WERI-Rb-1 (cell line): ENCODE results near the gene SGPP2.

Experiments
- DNase-seq: peaks from one replicate; pipeline ENCODE4 v3.0.0-alpha.2; 2020
- H3K27ac ChIP-seq: fragments of 250-450 bp; sonication (Bioruptor Pico); 2 replicates; pipeline ENCODE4 v1.5.1; 2020; ENCODE audit warnings: mild to moderate bottlenecking, moderate library complexity
- H3K27me3 ChIP-seq: fragments of 250-450 bp; sonication (Bioruptor Pico); 2 replicates; pipeline ENCODE4 v1.5.1; 2021; ENCODE audit warnings: mild to moderate bottlenecking, low read depth, moderate library complexity; ENCODE audit not compliant: insufficient read depth, severe bottlenecking
- H3K36me3 ChIP-seq: fragments of 250-450 bp; sonication (Bioruptor Pico); 2 replicates; pipeline ENCODE4 v1.5.1; 2020; ENCODE audit warnings: mild to moderate bottlenecking, moderate library complexity
- H3K4me3 ChIP-seq: 2 replicates; pipeline ENCODE4 v1.5.1; 2011; ENCODE audit warnings: low read depth, mild to moderate bottlenecking, control low read depth, low read length
- H3K9me3 ChIP-seq: fragments of 250-450 bp; sonication (Bioruptor Pico); 2 replicates; pipeline ENCODE4 v1.5.1; 2021; ENCODE audit warnings: mild to moderate bottlenecking, moderate library complexity; ENCODE audit not compliant: severe bottlenecking
- TF ChIP-seq, protein P1 (sequence below): IDR thresholded peaks from 2 replicates; pipeline ENCODE4 v1.5.1; 2011; ENCODE audit warnings: low read depth, mild to moderate bottlenecking, control low read depth, inconsistent platforms, low read length

The SGPP2 gene

DNA sequence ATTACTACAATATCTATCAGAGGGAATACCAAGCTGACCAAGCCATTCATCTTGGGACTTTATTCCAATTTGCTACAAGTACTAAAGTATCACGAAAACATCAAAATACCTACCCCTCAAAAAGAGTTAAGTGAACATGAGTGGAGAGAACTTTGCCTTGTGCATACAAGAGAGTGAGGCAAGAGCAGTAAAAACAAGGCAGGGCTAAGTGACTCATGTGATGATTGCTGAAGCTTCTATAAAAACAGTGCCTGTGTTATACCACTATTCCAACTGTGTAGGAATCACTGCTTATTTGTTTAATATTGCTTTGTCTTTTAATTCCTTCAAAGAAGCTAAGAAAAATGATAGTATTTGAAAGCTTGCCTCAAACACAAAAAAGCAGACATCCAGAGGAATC is 170.3 kb downstream of the SGPP2 start:
- Histone ChIP-seq H3K36me3 (no peaks in the 10 kb centered on the region; the same call in 1 of the 2 replicates), H3K9me3 (no peaks in the 10 kb centered on the region), H3K27ac (no peak overlapping the region), H3K4me3 (no peak overlapping the region), H3K27me3 (no peaks in the 10 kb centered on the region)
- DNase-seq = no peak
- TF ChIP-seq, protein P1, sequence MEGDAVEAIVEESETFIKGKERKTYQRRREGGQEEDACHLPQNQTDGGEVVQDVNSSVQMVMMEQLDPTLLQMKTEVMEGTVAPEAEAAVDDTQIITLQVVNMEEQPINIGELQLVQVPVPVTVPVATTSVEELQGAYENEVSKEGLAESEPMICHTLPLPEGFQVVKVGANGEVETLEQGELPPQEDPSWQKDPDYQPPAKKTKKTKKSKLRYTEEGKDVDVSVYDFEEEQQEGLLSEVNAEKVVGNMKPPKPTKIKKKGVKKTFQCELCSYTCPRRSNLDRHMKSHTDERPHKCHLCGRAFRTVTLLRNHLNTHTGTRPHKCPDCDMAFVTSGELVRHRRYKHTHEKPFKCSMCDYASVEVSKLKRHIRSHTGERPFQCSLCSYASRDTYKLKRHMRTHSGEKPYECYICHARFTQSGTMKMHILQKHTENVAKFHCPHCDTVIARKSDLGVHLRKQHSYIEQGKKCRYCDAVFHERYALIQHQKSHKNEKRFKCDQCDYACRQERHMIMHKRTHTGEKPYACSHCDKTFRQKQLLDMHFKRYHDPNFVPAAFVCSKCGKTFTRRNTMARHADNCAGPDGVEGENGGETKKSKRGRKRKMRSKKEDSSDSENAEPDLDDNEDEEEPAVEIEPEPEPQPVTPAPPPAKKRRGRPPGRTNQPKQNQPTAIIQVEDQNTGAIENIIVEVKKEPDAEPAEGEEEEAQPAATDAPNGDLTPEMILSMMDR = no peak

- Histone ChIP-seq H3K9me3 (no peaks in the 10 kb centered on the region), H3K4me3 (no peak overlapping the region), H3K36me3 (no peaks in the 10 kb centered on the region; the same call in 1 of the 2 replicates), H3K27me3 (no peaks in the 10 kb centered on the region), H3K27ac (no peak overlapping the region)
- TF ChIP-seq, protein P1 = no peak
- no peak for DNase-seq
Measured at GRCh38 chr2:222595581-222595980, 171.2 kb downstream of the SGPP2 start.

GRCh38 chr2:222598611-222599010 is 174.3 kb downstream of the SGPP2 start:
- no peak for DNase-seq
- Histone ChIP-seq H3K27ac (no peak overlapping the region), H3K36me3 (no peaks in the 10 kb centered on the region; the same call in none of the 2 replicates), H3K9me3 (no peaks in the 10 kb centered on the region), H3K4me3 (no peak overlapping the region), H3K27me3 (no peaks in the 10 kb centered on the region)
- TF ChIP-seq, protein P1 = no peak

DNA sequence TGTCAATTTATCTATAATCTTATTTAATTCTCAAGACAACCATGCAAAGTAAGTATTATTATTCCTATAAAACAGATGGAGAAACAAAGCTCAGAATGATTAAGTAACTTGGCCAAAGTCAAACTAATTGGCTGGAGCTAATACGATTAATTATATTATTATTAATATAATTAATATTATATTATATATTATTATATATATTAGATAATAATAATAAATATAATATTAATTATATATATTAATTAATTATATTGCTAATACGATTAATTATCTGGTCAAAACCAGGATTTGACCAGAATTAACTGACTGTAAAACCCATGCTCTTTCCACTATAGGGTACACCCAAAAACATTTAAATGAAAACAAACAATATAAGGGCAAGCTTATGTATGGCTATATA is 179.2 kb downstream of the SGPP2 start:
- no peak overlapping the region for H3K27ac ChIP-seq
- TF ChIP-seq, protein P1 = no peak
- no peaks in the 10 kb centered on the region; the same call in none of the 2 replicates for H3K36me3 ChIP-seq
- H3K9me3 ChIP-seq = no peaks in the 10 kb centered on the region
- no peak overlapping the region for H3K4me3 ChIP-seq
- no peaks in the 10 kb centered on the region for H3K27me3 ChIP-seq
- DNase-seq = no peak

GRCh38 chr2:222604749-222605515 is 180.6 kb downstream of the SGPP2 start:
- no peak overlapping the region for H3K27ac ChIP-seq
- no peak overlapping the region for H3K4me3 ChIP-seq
- H3K36me3 ChIP-seq = no peaks in the 10 kb centered on the region; the same call in none of the 2 replicates
- TF ChIP-seq, protein P1 = no peak
- no peaks in the 10 kb centered on the region for H3K27me3 ChIP-seq
- H3K9me3 ChIP-seq = no peaks in the 10 kb centered on the region
- DNase-seq = no peak
